WTC11 (cell line): ENCODE data around the gene ZNF91. TPM values are rescaled to one million over a fixed set of nuclear protein-coding genes. Genes with fewer than 3 reads are reported as not detected.

Experiments used
- ATAC-seq: fragments of 200-7000 bp; cut with Tn5 transposase; 2 replicates; pipeline ENCODE4 v1.10.0; 2021; ENCODE audit warnings: mild to moderate bottlenecking, moderate library complexity
- CTCF ChIA-PET: fragments of 300-600 bp; sonication (Branson Sonifier 250); formaldehyde crosslinking; loops from one replicate; lab custom pipeline; 2021; ENCODE audit warnings: antibody characterized with exemption; lab: Charles Lee
- POLR2A ChIA-PET: fragments of 350-600 bp; sonication (Branson Sonifier 250); formaldehyde crosslinking; loops from one replicate; lab custom pipeline; 2021; ENCODE audit warnings: antibody characterized with exemption; lab: Charles Lee
- DNase-seq: peaks from one replicate; pipeline ENCODE4 v3.0.0; 2021; ENCODE audit warnings: low spot score
- H3K27ac Mint-ChIP-seq: 2 replicates; pipeline ENCODE4 v1.8.0; 2021; ENCODE audit warnings: mixed read lengths
- H3K27me3 Mint-ChIP-seq: 2 replicates; pipeline ENCODE4 v1.8.0; 2021; ENCODE audit warnings: low read depth, mild to moderate bottlenecking, moderate library complexity, mixed read lengths
- H3K36me3 Mint-ChIP-seq: 2 replicates; pipeline ENCODE4 v1.8.0; 2021; ENCODE audit warnings: mixed read lengths
- H3K4me1 Mint-ChIP-seq: 2 replicates; pipeline ENCODE4 v1.8.0; 2022; ENCODE audit warnings: mixed read lengths
- H3K4me3 Mint-ChIP-seq: 2 replicates; pipeline ENCODE4 v1.8.0; 2021; ENCODE audit warnings: mild to moderate bottlenecking, moderate library complexity, mixed read lengths
- H3K9me3 Mint-ChIP-seq: 2 replicates; pipeline ENCODE4 v1.8.0; 2021; ENCODE audit warnings: mixed read lengths
- CREB1 ChIP-seq: sonication (generic); formaldehyde crosslinking; IDR thresholded peaks from 2 replicates; pipeline ENCODE4 v1.8.0; 2023; ENCODE audit warnings: mild to moderate bottlenecking, missing genetic modification reagents
- ELF4 ChIP-seq: sonication (generic); formaldehyde crosslinking; IDR thresholded peaks from 2 replicates; pipeline ENCODE4 v1.8.1; 2022; ENCODE audit warnings: low read depth, mild to moderate bottlenecking, moderate library complexity, missing genetic modification reagents
- EMX1 ChIP-seq: fragments of 250-450 bp; sonication (Bioruptor Pico); IDR thresholded peaks from 2 replicates; pipeline ENCODE4 v1.8.0; 2021; ENCODE audit warnings: mild to moderate bottlenecking
- JAZF1 ChIP-seq: fragments of 250-450 bp; sonication (Bioruptor Pico); IDR thresholded peaks from 2 replicates; pipeline ENCODE4 v1.9.0; 2021; ENCODE audit warnings: moderate library complexity, mild to moderate bottlenecking, inconsistent platforms
- JUN ChIP-seq: sonication (generic); formaldehyde crosslinking; IDR thresholded peaks from 2 replicates; pipeline ENCODE4 v1.8.0; 2023; ENCODE audit warnings: mild to moderate bottlenecking, missing genetic modification reagents
- MYBL2 ChIP-seq: sonication (generic); formaldehyde crosslinking; IDR thresholded peaks from 2 replicates; pipeline ENCODE4 v1.8.1; 2023; ENCODE audit warnings: mild to moderate bottlenecking, moderate library complexity, missing genetic modification reagents
- NFE2L1 ChIP-seq: sonication (generic); formaldehyde crosslinking; IDR thresholded peaks from 2 replicates; pipeline ENCODE4 v1.8.1; 2023; ENCODE audit warnings: missing genetic modification reagents
- NFYB ChIP-seq: sonication (generic); formaldehyde crosslinking; conservative IDR thresholded peaks from 2 replicates; pipeline ENCODE4 v1.8.0; 2022; ENCODE audit warnings: low read depth, missing genetic modification reagents
- NR3C1 ChIP-seq: sonication (generic); formaldehyde crosslinking; conservative IDR thresholded peaks from 2 replicates; pipeline ENCODE4 v1.8.1; 2023; ENCODE audit warnings: low read depth, mild to moderate bottlenecking, missing genetic modification reagents
- ZNF121 ChIP-seq: sonication (generic); formaldehyde crosslinking; IDR thresholded peaks from 2 replicates; pipeline ENCODE4 v1.8.0; 2023; ENCODE audit warnings: missing genetic modification reagents
- total RNA-seq: library from RNA; stranded (reverse); gene quantifications from 3 replicates; pipeline ENCODE4 v1.2.3, GENCODE V29; 2021
- TF ChIP-seq, protein P1 (sequence below): fragments of 250-450 bp; sonication (Bioruptor Pico); IDR thresholded peaks from 2 replicates; pipeline ENCODE4 v1.9.0; 2021; ENCODE audit warnings: mild to moderate bottlenecking, borderline replicate concordance
- TF ChIP-seq, protein P2 (sequence below): sonication (generic); formaldehyde crosslinking; IDR thresholded peaks from 2 replicates; pipeline ENCODE4 v1.8.0; 2023; ENCODE audit warnings: missing genetic modification reagents
- TF ChIP-seq, protein P3 (sequence below): sonication (generic); formaldehyde crosslinking; conservative IDR thresholded peaks from 2 replicates; pipeline ENCODE4 v1.8.1; 2022; ENCODE audit warnings: mild to moderate bottlenecking, missing genetic modification reagents
- TF ChIP-seq, protein P4 (sequence below): fragments of 250-450 bp; sonication (Bioruptor Pico); IDR thresholded peaks from 2 replicates; pipeline ENCODE4 v1.9.0; 2021; ENCODE audit warnings: mild to moderate bottlenecking
- TF ChIP-seq, protein P5 (sequence below): sonication (generic); formaldehyde crosslinking; IDR thresholded peaks from 2 replicates; pipeline ENCODE4 v1.8.1; 2022; ENCODE audit warnings: missing genetic modification reagents, borderline replicate concordance
- TF ChIP-seq, protein P6 (sequence below): sonication (generic); formaldehyde crosslinking; IDR thresholded peaks from 2 replicates; pipeline ENCODE4 v1.8.1; 2023; ENCODE audit warnings: mild to moderate bottlenecking, missing genetic modification reagents
- TF ChIP-seq, protein P7 (sequence below): sonication (generic); formaldehyde crosslinking; IDR thresholded peaks from 2 replicates; pipeline ENCODE4 v1.8.0; 2023; ENCODE audit warnings: missing genetic modification reagents, mild to moderate bottlenecking, borderline replicate concordance
- TF ChIP-seq, protein P8 (sequence below): sonication (generic); formaldehyde crosslinking; IDR thresholded peaks from 2 replicates; pipeline ENCODE4 v1.8.0; 2022; ENCODE audit warnings: mild to moderate bottlenecking, missing genetic modification reagents

ZNF91 gene
- total RNA-seq, 1 experiment from 2014 or later = 40.3 TPM

DNA sequence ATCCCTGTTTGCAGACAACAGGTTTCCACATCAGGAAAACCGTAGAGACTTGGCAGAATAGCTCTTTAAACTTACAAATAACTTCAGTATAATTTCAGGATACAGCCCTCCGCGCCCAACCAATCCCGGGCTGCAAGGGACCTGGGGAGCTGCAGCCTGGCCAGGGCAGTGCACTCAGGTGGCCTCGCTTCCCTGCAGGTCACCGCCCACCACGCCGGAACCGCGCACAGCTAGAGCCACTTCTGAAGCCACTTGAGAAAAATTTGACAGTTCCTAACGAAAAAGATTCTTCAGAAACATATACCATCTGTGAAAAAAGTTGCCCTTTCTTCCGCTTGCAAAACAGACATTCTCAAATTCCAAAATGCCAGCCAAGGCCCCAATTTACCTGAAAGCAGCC lies 11.1 kb downstream of the ZNF91 start:
- Mint-ChIP-seq H3K9me3 (peaks cover 11% of the 10 kb centered on the region; the same call in 1 of the 2 replicates), H3K4me3 (no peak overlapping the region), H3K27me3 (no peaks in the 10 kb centered on the region), H3K36me3 (peaks cover 54% of the 10 kb centered on the region), H3K4me1 (peaks cover 20% of the 10 kb centered on the region), H3K27ac (peak overlapping the region; percentile 75; the same call in 1 of the 2 replicates)
- no peak for TF ChIP-seq ELF4 (CRISPR knock-in tag)
- TF ChIP-seq NFYB (CRISPR knock-in tag) = no peak
- TF ChIP-seq, protein P1, sequence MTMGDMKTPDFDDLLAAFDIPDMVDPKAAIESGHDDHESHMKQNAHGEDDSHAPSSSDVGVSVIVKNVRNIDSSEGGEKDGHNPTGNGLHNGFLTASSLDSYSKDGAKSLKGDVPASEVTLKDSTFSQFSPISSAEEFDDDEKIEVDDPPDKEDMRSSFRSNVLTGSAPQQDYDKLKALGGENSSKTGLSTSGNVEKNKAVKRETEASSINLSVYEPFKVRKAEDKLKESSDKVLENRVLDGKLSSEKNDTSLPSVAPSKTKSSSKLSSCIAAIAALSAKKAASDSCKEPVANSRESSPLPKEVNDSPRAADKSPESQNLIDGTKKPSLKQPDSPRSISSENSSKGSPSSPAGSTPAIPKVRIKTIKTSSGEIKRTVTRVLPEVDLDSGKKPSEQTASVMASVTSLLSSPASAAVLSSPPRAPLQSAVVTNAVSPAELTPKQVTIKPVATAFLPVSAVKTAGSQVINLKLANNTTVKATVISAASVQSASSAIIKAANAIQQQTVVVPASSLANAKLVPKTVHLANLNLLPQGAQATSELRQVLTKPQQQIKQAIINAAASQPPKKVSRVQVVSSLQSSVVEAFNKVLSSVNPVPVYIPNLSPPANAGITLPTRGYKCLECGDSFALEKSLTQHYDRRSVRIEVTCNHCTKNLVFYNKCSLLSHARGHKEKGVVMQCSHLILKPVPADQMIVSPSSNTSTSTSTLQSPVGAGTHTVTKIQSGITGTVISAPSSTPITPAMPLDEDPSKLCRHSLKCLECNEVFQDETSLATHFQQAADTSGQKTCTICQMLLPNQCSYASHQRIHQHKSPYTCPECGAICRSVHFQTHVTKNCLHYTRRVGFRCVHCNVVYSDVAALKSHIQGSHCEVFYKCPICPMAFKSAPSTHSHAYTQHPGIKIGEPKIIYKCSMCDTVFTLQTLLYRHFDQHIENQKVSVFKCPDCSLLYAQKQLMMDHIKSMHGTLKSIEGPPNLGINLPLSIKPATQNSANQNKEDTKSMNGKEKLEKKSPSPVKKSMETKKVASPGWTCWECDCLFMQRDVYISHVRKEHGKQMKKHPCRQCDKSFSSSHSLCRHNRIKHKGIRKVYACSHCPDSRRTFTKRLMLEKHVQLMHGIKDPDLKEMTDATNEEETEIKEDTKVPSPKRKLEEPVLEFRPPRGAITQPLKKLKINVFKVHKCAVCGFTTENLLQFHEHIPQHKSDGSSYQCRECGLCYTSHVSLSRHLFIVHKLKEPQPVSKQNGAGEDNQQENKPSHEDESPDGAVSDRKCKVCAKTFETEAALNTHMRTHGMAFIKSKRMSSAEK (CRISPR knock-in tag) = no peak
- TF ChIP-seq, protein P2, sequence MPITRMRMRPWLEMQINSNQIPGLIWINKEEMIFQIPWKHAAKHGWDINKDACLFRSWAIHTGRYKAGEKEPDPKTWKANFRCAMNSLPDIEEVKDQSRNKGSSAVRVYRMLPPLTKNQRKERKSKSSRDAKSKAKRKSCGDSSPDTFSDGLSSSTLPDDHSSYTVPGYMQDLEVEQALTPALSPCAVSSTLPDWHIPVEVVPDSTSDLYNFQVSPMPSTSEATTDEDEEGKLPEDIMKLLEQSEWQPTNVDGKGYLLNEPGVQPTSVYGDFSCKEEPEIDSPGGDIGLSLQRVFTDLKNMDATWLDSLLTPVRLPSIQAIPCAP (CRISPR knock-in tag) = no peak
- no peak for TF ChIP-seq NFE2L1
- TF ChIP-seq, protein P3, sequence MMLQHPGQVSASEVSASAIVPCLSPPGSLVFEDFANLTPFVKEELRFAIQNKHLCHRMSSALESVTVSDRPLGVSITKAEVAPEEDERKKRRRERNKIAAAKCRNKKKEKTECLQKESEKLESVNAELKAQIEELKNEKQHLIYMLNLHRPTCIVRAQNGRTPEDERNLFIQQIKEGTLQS (CRISPR knock-in tag) = no peak
- TF ChIP-seq MYBL2 (CRISPR knock-in tag) = no peak
- TF ChIP-seq, protein P4, sequence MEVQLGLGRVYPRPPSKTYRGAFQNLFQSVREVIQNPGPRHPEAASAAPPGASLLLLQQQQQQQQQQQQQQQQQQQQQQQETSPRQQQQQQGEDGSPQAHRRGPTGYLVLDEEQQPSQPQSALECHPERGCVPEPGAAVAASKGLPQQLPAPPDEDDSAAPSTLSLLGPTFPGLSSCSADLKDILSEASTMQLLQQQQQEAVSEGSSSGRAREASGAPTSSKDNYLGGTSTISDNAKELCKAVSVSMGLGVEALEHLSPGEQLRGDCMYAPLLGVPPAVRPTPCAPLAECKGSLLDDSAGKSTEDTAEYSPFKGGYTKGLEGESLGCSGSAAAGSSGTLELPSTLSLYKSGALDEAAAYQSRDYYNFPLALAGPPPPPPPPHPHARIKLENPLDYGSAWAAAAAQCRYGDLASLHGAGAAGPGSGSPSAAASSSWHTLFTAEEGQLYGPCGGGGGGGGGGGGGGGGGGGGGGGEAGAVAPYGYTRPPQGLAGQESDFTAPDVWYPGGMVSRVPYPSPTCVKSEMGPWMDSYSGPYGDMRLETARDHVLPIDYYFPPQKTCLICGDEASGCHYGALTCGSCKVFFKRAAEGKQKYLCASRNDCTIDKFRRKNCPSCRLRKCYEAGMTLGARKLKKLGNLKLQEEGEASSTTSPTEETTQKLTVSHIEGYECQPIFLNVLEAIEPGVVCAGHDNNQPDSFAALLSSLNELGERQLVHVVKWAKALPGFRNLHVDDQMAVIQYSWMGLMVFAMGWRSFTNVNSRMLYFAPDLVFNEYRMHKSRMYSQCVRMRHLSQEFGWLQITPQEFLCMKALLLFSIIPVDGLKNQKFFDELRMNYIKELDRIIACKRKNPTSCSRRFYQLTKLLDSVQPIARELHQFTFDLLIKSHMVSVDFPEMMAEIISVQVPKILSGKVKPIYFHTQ (CRISPR knock-in tag) = no peak
- TF ChIP-seq ZNF121 = no peak
- no peak for TF ChIP-seq JAZF1
- TF ChIP-seq NR3C1 (CRISPR knock-in tag) = no peak
- TF ChIP-seq, protein P5, sequence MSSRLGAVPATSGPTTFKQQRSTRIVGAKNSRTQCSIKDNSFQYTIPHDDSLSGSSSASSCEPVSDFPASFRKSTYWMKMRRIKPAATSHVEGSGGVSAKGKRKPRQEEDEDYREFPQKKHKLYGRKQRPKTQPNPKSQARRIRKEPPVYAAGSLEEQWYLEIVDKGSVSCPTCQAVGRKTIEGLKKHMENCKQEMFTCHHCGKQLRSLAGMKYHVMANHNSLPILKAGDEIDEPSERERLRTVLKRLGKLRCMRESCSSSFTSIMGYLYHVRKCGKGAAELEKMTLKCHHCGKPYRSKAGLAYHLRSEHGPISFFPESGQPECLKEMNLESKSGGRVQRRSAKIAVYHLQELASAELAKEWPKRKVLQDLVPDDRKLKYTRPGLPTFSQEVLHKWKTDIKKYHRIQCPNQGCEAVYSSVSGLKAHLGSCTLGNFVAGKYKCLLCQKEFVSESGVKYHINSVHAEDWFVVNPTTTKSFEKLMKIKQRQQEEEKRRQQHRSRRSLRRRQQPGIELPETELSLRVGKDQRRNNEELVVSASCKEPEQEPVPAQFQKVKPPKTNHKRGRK (CRISPR knock-in tag) = no peak
- TF ChIP-seq, protein P6, sequence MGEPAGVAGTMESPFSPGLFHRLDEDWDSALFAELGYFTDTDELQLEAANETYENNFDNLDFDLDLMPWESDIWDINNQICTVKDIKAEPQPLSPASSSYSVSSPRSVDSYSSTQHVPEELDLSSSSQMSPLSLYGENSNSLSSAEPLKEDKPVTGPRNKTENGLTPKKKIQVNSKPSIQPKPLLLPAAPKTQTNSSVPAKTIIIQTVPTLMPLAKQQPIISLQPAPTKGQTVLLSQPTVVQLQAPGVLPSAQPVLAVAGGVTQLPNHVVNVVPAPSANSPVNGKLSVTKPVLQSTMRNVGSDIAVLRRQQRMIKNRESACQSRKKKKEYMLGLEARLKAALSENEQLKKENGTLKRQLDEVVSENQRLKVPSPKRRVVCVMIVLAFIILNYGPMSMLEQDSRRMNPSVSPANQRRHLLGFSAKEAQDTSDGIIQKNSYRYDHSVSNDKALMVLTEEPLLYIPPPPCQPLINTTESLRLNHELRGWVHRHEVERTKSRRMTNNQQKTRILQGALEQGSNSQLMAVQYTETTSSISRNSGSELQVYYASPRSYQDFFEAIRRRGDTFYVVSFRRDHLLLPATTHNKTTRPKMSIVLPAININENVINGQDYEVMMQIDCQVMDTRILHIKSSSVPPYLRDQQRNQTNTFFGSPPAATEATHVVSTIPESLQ (CRISPR knock-in tag) = no peak
- TF ChIP-seq CREB1 (CRISPR knock-in tag) = no peak
- TF ChIP-seq, protein P7, sequence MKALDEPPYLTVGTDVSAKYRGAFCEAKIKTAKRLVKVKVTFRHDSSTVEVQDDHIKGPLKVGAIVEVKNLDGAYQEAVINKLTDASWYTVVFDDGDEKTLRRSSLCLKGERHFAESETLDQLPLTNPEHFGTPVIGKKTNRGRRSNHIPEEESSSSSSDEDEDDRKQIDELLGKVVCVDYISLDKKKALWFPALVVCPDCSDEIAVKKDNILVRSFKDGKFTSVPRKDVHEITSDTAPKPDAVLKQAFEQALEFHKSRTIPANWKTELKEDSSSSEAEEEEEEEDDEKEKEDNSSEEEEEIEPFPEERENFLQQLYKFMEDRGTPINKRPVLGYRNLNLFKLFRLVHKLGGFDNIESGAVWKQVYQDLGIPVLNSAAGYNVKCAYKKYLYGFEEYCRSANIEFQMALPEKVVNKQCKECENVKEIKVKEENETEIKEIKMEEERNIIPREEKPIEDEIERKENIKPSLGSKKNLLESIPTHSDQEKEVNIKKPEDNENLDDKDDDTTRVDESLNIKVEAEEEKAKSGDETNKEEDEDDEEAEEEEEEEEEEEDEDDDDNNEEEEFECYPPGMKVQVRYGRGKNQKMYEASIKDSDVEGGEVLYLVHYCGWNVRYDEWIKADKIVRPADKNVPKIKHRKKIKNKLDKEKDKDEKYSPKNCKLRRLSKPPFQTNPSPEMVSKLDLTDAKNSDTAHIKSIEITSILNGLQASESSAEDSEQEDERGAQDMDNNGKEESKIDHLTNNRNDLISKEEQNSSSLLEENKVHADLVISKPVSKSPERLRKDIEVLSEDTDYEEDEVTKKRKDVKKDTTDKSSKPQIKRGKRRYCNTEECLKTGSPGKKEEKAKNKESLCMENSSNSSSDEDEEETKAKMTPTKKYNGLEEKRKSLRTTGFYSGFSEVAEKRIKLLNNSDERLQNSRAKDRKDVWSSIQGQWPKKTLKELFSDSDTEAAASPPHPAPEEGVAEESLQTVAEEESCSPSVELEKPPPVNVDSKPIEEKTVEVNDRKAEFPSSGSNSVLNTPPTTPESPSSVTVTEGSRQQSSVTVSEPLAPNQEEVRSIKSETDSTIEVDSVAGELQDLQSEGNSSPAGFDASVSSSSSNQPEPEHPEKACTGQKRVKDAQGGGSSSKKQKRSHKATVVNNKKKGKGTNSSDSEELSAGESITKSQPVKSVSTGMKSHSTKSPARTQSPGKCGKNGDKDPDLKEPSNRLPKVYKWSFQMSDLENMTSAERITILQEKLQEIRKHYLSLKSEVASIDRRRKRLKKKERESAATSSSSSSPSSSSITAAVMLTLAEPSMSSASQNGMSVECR (CRISPR knock-in tag) = no peak
- TF ChIP-seq EMX1 = no peak
- TF ChIP-seq, protein P8, sequence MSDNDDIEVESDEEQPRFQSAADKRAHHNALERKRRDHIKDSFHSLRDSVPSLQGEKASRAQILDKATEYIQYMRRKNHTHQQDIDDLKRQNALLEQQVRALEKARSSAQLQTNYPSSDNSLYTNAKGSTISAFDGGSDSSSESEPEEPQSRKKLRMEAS = no peak
- TF ChIP-seq JUN (CRISPR knock-in tag) = no peak
- POLR2A ChIA-PET = interaction anchor here (1.6 kb wide), 1 partner anchor 11 kb away, joined by 7 read pairs; the partner anchor contains the start of gene ZNF91
- DNase-seq = no peak
- ATAC-seq = no peak
- CTCF ChIA-PET = no interaction called here
